Measurements from ENCODE around the gene PLA2G4E.

PLA2G4E gene

DNA sequence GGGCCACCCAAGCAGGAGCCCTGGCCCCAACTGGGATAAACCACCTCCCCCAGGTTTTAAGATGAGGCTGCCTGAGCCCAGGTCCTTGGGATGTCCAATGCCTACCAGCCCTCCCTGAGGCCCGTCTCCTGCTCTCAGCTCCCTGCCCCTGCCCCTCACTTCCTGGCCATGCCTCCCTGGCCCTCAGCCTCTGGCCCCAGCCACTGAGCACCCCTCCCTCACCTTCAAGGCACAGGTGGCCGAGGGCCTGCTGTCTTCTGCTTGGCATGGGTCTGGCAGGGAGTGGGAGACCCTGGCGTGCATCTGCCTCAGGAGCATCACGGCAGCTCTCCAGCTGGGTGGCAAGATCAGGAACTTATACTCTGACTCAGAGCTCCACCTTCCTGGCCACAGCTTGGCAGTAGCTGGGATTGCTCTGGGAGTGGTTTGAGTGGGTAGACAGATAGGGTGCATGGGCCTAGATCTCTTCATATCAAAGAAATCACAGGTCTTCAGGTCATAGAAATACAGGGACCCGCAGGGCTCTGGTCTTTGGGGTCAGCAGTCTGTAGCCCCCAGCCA lies at the start of gene PLA2G4E:
Gene PLA2G4E (minus strand): TSS at position 330 of the 561 bp plus-strand sequence. CDS start 12 bp downstream, at position 318.
- H3K4me1 ChIP-seq (ENCODE audit: control insufficient read depth, insufficient read depth, low read length), result no peaks in the 10 kb centered on the region
- H3K4me3 ChIP-seq (ENCODE audit: low read length), result no peak within 1 kb of the TSS
- peaks cover 16% of the 10 kb centered on the region for H3K9me3 ChIP-seq (ENCODE audit: control insufficient read depth, low read length)
- no peak within 1 kb of the TSS for H3K9ac ChIP-seq (ENCODE audit: low read length)
- no peaks in the 10 kb centered on the region for H3K36me3 ChIP-seq (ENCODE audit: control insufficient read depth, insufficient read depth, low read length, severe bottlenecking)
- DNase-seq (ENCODE audit: low read depth), result no peak
- H3K27me3 ChIP-seq (replicated peaks; ENCODE audit: control insufficient read depth, insufficient read depth, low read length), result peaks cover 50% of the 10 kb centered on the region

DNA sequence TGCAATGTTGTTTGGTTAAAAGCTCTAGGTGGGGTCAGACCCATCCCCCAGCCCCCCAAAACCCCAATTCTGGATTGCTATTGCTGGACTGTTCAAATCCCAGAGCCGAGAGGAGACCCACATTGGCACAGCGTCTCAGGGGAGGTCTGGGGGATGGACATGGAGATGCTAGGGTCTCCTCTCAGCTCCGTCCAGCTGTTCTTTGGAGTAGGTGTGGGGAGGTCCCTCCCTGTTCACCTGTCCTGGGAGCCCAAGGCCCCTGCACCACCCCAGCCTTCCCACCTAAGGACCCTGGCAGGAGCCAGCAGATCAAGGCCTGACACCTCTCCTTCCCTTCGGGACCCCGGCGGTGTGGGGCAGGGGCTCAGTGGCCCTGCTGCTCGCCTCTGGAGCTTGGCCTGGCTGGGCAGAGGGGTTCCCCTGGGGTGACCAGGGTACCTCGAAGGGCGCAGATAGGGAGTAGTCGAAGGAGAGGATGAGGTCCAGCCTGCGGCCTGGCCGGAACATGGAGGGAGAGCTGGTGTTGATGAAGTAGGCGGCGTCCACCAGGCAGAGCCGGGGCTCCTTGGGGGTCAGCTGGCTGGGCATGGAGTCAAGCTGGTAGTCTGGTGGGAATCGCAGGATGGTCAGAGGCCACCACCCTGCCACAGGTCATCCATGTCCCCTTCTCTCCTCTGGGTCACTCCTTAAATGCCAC lies 49.6 kb upstream of the PLA2G4E start:
- Histone ChIP-seq H3K4me3 (ENCODE audit: low read length) (no peak overlapping the region), H3K9me3 (ENCODE audit: control insufficient read depth, low read length) (no peaks in the 10 kb centered on the region), H3K27me3 (replicated peaks; ENCODE audit: control insufficient read depth, insufficient read depth, low read length) (peaks cover 50% of the 10 kb centered on the region), H3K36me3 (ENCODE audit: control insufficient read depth, insufficient read depth, low read length, severe bottlenecking) (no peaks in the 10 kb centered on the region), H3K4me1 (ENCODE audit: control insufficient read depth, insufficient read depth, low read length) (no peaks in the 10 kb centered on the region), H3K9ac (ENCODE audit: low read length) (no peak overlapping the region)
- no peak for DNase-seq (ENCODE audit: low read depth)

GRCh38 chr15:42069496-42070278 lies 48.8 kb upstream of the PLA2G4E start:
- no peak for DNase-seq (ENCODE audit: low read depth)
- H3K27me3 ChIP-seq (replicated peaks; ENCODE audit: control insufficient read depth, insufficient read depth, low read length), result peaks cover 47% of the 10 kb centered on the region
- no peak overlapping the region for H3K9ac ChIP-seq (ENCODE audit: low read length)
- H3K4me1 ChIP-seq (ENCODE audit: control insufficient read depth, insufficient read depth, low read length), result no peaks in the 10 kb centered on the region
- H3K4me3 ChIP-seq (ENCODE audit: low read length), result no peak overlapping the region
- no peaks in the 10 kb centered on the region for H3K36me3 ChIP-seq (ENCODE audit: control insufficient read depth, insufficient read depth, low read length, severe bottlenecking)
- no peaks in the 10 kb centered on the region for H3K9me3 ChIP-seq (ENCODE audit: control insufficient read depth, low read length)

- H3K36me3 ChIP-seq (ENCODE audit: control insufficient read depth, insufficient read depth, low read length, severe bottlenecking), result no peaks in the 10 kb centered on the region
- no peaks in the 10 kb centered on the region for H3K4me1 ChIP-seq (ENCODE audit: control insufficient read depth, insufficient read depth, low read length)
- H3K9ac ChIP-seq (ENCODE audit: low read length), result no peak overlapping the region
- DNase-seq (ENCODE audit: low read depth), result no peak
- no peaks in the 10 kb centered on the region for H3K9me3 ChIP-seq (ENCODE audit: control insufficient read depth, low read length)
- peaks cover 47% of the 10 kb centered on the region for H3K27me3 ChIP-seq (replicated peaks; ENCODE audit: control insufficient read depth, insufficient read depth, low read length)
- no peak overlapping the region for H3K4me3 ChIP-seq (ENCODE audit: low read length)
These were observed 48.2 kb upstream of the PLA2G4E start for GRCh38 chr15:42069025-42069424.

DNA sequence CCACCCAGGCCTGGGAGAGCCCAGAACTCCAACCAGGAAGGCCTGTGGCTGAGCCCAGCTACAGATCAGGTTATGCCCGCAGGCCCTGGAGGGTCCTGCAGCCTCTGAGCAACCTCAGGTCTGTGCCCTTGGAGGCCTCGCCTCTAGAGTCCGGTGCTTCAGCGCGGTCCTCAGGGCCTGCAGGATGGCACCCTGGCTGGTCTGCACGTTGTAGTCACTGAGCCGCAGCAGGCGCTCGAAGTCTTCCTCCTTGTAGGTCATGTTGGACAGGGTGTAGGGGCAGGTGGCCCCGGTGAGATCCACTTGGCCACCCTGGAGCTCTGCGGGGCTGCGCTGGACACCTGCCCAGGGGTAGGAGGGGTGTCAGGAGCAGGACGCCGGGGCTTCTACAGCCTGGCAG lies 47.8 kb upstream of the PLA2G4E start:
- H3K9me3 ChIP-seq (ENCODE audit: control insufficient read depth, low read length), result no peaks in the 10 kb centered on the region
- no peak for DNase-seq (ENCODE audit: low read depth)
- peaks cover 43% of the 10 kb centered on the region for H3K27me3 ChIP-seq (replicated peaks; ENCODE audit: control insufficient read depth, insufficient read depth, low read length)
- no peaks in the 10 kb centered on the region for H3K4me1 ChIP-seq (ENCODE audit: control insufficient read depth, insufficient read depth, low read length)
- H3K9ac ChIP-seq (ENCODE audit: low read length), result no peak overlapping the region
- H3K36me3 ChIP-seq (ENCODE audit: control insufficient read depth, insufficient read depth, low read length, severe bottlenecking), result no peaks in the 10 kb centered on the region
- no peak overlapping the region for H3K4me3 ChIP-seq (ENCODE audit: low read length)

- no peaks in the 10 kb centered on the region for H3K36me3 ChIP-seq (ENCODE audit: control insufficient read depth, insufficient read depth, low read length, severe bottlenecking)
- H3K9ac ChIP-seq (ENCODE audit: low read length), result no peak overlapping the region
- DNase-seq (ENCODE audit: low read depth), result no peak
- H3K9me3 ChIP-seq (ENCODE audit: control insufficient read depth, low read length), result no peaks in the 10 kb centered on the region
- H3K27me3 ChIP-seq (replicated peaks; ENCODE audit: control insufficient read depth, insufficient read depth, low read length), result peaks cover 45% of the 10 kb centered on the region
- no peaks in the 10 kb centered on the region for H3K4me1 ChIP-seq (ENCODE audit: control insufficient read depth, insufficient read depth, low read length)
- no peak overlapping the region for H3K4me3 ChIP-seq (ENCODE audit: low read length)
These were observed 46.0 kb upstream of the PLA2G4E start for GRCh38 chr15:42066764-42067415.

DNA sequence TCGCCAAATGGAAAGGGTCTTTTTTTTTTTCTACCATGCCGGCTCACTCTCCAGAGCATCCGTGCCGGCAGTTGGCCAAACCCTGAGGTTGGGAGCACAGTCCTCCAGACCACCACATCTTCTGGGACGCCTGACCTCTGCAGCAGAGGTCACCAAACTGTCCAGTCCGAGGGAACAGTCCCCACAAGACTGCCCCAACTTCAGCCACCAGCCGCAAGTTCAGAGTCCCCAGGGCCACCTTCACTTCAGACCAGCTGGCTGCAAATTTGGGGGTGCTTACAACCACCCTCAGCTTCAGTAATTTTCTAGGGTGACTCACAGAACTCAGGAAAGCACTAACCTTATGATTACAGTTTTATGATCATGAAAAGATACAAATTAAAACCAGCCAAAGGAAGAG lies 44.6 kb upstream of the PLA2G4E start:
- no peaks in the 10 kb centered on the region for H3K9me3 ChIP-seq (ENCODE audit: control insufficient read depth, low read length)
- no peak overlapping the region for H3K9ac ChIP-seq (ENCODE audit: low read length)
- DNase-seq (ENCODE audit: low read depth), result no peak
- H3K27me3 ChIP-seq (replicated peaks; ENCODE audit: control insufficient read depth, insufficient read depth, low read length), result peaks cover 47% of the 10 kb centered on the region
- H3K36me3 ChIP-seq (ENCODE audit: control insufficient read depth, insufficient read depth, low read length, severe bottlenecking), result no peaks in the 10 kb centered on the region
- H3K4me1 ChIP-seq (ENCODE audit: control insufficient read depth, insufficient read depth, low read length), result no peaks in the 10 kb centered on the region
- no peak overlapping the region for H3K4me3 ChIP-seq (ENCODE audit: low read length)

GRCh38 chr15:42065033-42065432 lies 44.2 kb upstream of the PLA2G4E start:
- Histone ChIP-seq H3K4me3 (ENCODE audit: low read length) (no peak overlapping the region), H3K27me3 (replicated peaks; ENCODE audit: control insufficient read depth, insufficient read depth, low read length) (peaks cover 50% of the 10 kb centered on the region), H3K9me3 (ENCODE audit: control insufficient read depth, low read length) (no peaks in the 10 kb centered on the region), H3K36me3 (ENCODE audit: control insufficient read depth, insufficient read depth, low read length, severe bottlenecking) (no peaks in the 10 kb centered on the region), H3K4me1 (ENCODE audit: control insufficient read depth, insufficient read depth, low read length) (no peaks in the 10 kb centered on the region), H3K9ac (ENCODE audit: low read length) (no peak overlapping the region)
- DNase-seq (ENCODE audit: low read depth), result no peak

DNA sequence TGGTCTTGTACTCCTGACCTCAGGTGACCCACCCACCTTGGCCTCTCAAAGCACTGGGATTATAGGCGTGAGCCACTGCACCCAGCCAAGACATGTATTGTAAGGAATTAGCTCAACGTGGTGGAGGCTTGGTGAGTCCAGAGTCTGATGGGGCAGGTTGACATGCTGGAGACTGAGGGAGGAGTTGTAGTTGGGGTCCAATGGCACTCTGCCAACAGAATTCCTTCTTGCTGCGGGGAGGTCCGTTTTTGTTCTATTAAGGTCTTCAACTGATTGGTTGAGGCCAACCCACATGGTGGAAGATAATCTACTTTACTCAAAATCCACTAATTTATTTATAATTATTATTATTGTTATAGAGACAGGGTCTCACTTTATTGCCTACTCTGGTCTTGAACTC lies 43.4 kb upstream of the PLA2G4E start:
- no peak for DNase-seq (ENCODE audit: low read depth)

DNA sequence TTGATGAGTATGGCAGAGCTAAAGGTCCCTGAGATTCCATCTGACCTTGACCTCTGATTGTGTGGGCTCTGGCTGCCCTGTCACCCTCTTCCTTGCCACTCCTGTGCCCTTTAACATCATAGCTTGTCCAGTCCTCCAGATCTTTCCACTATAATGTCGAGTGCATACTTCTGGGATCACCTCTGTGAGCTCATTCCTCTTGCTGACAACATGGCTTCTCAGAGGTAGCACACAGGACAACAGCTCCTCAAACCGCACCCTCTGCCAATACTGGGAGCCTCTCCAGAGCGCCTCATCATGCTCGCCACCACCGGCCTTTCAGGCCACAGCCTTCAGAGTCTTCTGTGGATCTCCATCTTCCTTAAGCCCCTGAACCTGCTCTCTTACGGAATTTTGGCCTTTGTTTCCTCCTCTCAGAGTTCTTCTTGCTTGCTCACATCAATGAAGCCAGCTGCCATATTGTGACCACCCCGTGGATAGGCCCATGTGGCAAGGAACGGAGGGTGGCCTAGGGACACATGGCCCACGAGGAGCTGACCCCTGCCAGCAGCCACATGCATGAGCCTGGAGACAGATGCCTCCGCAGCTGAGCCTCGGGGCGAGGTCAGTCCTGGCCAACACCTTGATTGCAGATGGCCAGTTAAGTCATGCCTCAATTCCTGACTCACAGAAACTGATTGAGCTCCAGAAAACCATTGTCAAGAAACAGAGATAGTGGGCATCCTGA lies 42.4 kb upstream of the PLA2G4E start:
- Histone ChIP-seq H3K4me3 (ENCODE audit: low read length) (no peak overlapping the region), H3K27me3 (replicated peaks; ENCODE audit: control insufficient read depth, insufficient read depth, low read length) (peaks cover 39% of the 10 kb centered on the region), H3K4me1 (ENCODE audit: control insufficient read depth, insufficient read depth, low read length) (no peaks in the 10 kb centered on the region), H3K36me3 (ENCODE audit: control insufficient read depth, insufficient read depth, low read length, severe bottlenecking) (no peaks in the 10 kb centered on the region), H3K9me3 (ENCODE audit: control insufficient read depth, low read length) (no peaks in the 10 kb centered on the region), H3K9ac (ENCODE audit: low read length) (no peak overlapping the region)
- no peak for DNase-seq (ENCODE audit: low read depth)

More for the DNA sequence above, 43.4 kb upstream of the PLA2G4E start:
- Histone ChIP-seq H3K36me3 (ENCODE audit: control insufficient read depth, insufficient read depth, low read length, severe bottlenecking) (no peaks in the 10 kb centered on the region), H3K27me3 (replicated peaks; ENCODE audit: control insufficient read depth, insufficient read depth, low read length) (peaks cover 49% of the 10 kb centered on the region), H3K9ac (ENCODE audit: low read length) (no peak overlapping the region), H3K4me3 (ENCODE audit: low read length) (no peak overlapping the region), H3K9me3 (ENCODE audit: control insufficient read depth, low read length) (no peaks in the 10 kb centered on the region), H3K4me1 (ENCODE audit: control insufficient read depth, insufficient read depth, low read length) (no peaks in the 10 kb centered on the region)

Measured in adipocyte (in vitro differentiated cells).